ENCODE data around the gene ATG4B.
A peak's percentile ranks its signal among the peaks of the same experiment; 100 is the strongest.

The ATG4B gene

DNA sequence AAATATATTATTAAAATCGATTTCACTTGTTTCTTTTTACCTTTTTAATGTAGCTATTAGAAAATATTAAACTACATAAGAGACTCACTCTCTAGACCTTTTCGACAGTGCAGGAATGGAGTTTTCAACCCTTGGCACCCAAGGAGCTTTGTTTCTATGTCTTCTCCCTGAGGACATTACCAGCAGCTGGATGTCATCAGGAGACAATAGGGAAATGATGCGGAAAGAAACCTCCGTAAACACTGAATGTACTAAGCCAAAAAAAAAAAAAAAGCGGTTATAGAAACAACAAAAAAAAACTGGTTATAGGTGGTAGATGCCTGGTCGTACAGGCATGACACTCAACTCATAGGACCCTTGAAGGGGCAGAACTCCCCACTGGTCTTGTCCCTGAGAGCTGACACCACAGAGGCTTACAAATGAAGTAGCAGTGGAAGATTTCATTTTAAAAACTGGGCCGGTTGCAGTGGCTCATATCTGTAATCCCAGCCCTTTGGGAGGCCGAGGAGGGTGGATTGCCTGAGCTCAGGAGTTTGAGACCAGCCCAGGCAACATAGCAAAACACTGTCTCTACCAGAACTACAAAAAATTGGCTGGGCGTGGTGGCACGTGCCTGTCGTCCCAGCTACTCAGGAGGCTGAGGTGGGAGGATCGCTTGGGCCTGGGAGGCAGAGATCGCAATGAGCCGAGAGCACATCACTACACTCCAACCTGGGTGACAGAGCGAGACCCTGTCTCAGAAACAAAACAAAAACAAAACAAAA is 24.3 kb upstream of the ATG4B start:
- DNase-seq (ENCODE audit: low read depth), result no peak

DNA sequence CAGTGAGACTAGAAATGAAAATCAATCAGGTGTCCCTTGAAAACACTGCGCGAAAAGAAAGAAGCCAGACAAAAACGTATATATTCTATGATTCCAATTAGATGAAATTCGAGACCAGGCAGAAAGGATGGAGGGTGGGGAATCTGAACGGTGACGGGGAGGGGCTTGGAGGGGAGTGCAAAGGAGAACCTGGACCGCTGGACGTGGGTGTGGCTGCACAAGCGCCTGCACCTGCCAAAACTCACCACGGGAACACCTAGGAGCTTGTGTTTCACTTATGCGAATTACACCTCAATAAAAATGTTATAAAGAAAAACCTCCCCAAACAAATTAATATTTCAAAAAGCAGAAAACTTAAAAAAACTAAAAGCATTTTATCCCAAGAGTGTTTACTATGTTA is 22.5 kb upstream of the ATG4B start:
- DNase-seq (ENCODE audit: low read depth), result no peak

GRCh38 chr2:241615522-241616052 is 21.9 kb upstream of the ATG4B start:
- no peak for DNase-seq (ENCODE audit: low read depth)

- no peak for DNase-seq (ENCODE audit: low read depth)
These were observed 21.0 kb upstream of the ATG4B start for GRCh38 chr2:241616168-241617125.

- no peak for DNase-seq (ENCODE audit: low read depth)
These were observed 19.9 kb upstream of the ATG4B start for GRCh38 chr2:241617431-241618154.

DNA sequence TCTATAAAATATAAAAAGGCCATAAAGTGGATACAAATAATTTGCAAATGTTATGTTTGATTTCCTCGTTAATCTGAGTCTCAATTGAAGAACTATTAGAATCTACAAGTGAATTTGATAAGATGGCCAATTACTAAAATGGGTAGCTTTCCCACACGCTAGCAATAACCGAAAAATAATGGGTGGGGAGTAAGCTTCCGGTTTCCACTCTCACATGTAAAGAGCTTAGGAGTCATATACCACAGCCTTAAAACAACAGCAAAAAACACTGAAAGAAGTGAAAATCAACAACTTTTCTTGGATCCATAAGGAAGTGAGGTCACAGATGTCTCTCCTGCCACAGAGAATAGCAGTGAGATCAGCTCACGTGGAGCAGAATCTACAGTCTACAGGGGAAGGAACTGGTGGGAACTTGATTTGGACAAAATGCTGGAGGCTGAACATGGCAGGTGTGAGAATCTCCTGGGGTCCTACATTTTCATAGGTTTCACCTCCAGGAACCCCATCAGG is 19.1 kb upstream of the ATG4B start:
- DNase-seq (ENCODE audit: low read depth), result no peak

DNA sequence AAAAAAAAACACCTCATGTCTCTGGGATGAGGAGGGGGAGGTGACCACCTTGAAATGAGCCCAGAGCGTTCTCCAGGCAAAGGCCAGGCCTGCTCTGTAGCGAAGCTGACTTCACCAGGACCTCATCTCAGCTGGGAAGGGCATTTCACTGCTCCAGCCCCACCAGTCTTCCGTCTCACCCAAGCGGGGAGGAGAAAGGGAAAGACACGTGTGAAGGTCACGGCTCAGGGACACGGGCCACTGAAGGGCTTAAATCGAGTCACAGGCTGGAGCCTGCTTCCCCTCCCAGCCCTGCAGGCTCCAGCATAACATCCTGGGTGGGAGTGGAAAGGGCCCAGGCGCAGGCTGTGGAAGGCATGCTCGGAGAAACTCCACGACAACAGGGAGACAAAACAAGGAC is 18.7 kb upstream of the ATG4B start:
- no peak for DNase-seq (ENCODE audit: low read depth)

DNA sequence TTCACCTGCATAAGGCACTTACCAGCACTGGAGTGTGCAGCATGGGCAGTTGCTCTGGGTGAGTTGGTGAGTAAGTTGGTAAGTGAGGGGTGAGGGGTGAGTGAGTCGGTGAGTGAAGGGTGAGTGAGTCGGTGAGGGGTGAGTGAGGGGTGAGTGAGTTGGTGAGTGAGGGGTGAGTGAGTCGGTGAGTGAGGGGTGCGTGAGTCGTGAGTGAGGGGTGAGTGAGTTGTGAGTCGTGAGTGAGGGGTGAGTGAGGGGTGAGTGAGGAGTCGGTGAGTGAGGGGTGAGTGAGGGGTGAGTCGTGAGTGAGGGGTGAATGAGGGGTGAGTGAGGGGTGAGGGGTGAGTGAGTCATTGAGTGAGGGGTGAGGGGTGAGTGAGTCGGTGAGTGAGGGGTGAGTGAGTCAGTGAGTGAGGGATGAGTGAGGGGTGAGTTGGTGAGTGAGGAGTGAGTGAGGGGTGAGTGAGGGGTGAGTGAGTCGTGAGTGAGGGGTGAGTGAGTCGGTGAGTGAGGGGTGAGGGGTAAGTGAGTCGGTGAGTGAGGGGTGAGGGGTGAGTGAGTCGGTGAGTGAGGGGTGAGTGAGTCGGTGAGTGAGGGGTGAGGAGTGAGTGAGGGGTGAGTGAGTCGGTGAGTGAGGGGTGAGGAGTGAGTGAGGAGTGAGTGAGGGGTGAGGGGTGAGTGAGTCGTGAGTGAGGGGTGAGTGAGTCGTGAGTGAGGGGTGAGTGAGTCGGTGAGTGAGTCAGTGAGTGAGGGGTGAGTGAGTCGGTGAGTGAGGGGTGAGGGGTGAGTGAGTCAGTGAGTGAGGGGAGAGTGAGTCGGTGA is 17.7 kb upstream of the ATG4B start:
- no peak for DNase-seq (ENCODE audit: low read depth)

DNA sequence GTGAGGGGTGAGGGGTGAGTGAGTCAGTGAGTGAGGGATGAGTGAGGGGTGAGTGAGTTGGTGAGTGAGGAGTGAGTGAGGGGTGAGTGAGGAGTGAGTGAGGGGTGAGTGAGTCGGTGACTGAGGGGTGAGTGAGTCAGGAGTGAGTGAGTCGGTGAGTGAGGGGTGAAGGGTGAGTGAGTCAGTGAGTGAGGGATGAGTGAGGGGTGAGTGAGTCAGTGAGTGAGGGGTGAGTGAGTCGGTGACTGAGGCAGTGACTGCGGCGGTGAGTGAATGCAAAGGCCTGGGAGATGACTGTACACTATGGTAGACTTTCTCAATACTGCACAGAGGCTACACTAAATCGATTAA is 17.1 kb upstream of the ATG4B start:
- DNase-seq (ENCODE audit: low read depth), result peak; percentile 45

- no peak for DNase-seq (ENCODE audit: low read depth)
These were observed 9.8 kb upstream of the ATG4B start for GRCh38 chr2:241627675-241628074.

GRCh38 chr2:241629762-241630435 is 7.6 kb upstream of the ATG4B start:
- no peak for DNase-seq (ENCODE audit: low read depth)

DNA sequence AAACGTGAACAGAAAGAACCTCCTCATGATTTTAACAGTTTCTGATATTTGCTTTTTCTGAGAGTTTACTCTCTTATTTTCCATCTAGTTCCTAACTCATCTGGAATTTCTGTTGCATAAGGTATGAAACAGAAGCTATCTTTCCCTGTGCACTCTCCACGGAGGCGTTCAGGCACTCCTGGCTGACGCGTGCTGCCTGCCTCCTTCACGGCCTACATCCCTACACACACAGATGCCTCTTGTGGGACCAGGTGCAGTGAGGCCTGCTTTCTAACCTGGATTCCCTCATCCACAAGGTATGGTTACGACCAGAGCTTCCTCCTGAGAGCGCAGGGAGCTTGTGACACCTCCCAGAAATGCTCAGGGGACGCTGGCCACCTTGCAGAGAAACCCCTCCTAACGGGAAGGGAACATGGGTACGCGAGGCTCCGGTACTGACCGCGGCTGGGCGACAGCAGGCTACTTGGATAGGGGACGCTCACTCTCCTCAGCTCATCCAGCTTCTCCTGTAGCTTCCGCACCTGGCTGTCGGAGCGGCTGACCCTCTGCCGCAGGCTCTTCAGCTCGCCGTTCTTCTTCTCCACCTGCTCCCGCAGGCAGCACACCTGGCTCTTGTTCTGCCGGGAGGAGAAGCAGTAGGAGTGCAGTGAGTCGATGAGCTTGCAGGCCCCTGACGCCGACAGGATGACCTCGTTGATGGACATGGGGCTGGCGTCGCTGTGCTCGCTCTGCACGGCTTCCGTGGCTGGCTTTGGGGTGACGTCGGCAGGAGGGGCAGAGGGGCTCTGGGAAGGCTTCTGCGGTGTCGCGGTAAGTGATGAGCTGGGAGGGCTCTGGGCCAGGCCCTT is 4.8 kb upstream of the ATG4B start:
- DNase-seq (ENCODE audit: low read depth), result no peak

GRCh38 chr2:241633561-241633960 is 3.9 kb upstream of the ATG4B start:
- no peak for DNase-seq (ENCODE audit: low read depth)

GRCh38 chr2:241635756-241636155 is 1.7 kb upstream of the ATG4B start:
- no peak for DNase-seq (ENCODE audit: low read depth)

- DNase-seq (ENCODE audit: low read depth), result no peak
These were observed 1.1 kb upstream of the ATG4B start for GRCh38 chr2:241636182-241637017.

DNA sequence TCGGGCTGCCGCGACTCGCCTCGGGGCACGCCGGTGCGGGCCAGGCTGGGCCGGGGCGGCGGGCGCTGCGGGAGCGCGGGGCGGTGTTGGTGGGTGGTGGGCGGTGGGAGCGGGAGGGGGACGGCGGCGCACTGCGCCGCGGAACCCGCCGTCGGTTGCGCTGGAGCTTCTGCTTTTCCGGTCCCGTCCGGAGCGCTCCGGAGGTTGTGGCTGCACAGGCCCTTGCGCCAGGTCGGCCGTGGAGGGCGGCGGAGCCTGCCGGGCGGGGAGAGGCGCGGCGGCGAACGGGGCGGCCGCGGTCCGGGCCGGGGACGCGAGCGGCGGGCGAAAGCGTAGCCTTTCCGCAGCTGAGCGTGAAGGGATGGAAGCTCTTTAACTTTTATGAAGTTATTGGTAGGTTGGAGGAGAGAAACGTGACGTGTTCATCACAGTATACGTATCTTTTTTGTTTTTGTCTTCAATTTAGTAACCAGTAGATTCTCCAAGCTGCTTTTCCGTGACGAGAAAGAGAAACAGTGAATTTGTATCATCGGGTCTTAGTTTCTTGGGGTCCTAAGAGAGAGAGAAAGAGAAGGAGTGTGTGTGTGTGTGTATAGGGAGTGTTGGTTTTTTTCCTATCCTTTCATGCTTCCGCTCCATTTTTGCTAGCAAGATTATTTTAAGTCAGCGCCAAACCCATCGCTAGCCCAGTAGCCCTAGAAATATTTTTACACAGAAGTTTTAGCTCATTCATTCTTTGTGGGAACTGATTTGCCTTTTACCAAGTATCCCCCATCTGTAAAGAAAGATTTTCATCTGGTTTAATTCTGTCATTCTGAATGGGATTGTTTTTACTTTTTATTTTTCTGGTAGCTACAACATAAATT is 535 bp downstream of the ATG4B start:
- no peak for DNase-seq (ENCODE audit: low read depth)

DNA sequence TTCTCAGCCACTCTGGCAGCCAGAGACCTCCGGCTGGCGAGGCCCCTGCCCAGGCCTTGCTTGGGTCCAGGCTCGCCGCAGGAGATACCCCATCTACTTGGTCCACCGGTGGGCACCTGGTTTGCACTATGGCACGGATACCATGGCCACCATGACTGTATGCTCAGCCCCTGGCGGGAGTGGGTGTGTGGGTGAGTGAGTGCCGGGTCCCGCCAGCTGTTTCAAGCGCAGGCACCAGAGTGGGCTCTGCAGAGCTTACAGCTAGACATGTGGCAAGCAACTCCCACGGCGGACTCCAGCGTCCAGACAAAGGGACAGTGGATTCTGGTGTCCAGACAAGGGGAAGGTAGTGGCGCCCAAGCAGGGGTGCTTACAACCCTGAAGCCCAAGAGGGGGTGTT is 1.4 kb downstream of the ATG4B start:
- no peak for DNase-seq (ENCODE audit: low read depth)

DNA sequence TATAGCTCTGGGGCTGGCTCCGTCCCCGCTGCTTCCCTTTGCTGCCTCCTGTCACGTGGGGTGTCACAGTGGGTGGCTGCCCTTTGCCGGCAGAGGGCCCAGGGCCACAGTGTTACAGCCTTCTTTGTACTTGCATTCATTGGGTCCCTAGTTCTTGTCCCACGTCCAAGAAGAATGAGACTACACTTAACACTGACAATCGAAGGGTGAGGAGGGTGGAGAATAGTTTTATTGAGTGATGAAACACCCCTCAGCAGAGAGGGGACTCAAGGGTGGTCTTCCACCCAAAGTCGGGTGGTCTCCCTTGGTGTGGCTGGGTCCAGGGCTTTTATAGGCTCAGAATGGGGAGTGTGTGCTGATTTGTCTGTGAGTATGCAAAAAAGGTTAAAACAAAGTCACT is 1.9 kb downstream of the ATG4B start:
- DNase-seq (ENCODE audit: low read depth), result no peak

Data from stimulated activated CD4-positive, alpha-beta T cell treated with anti-CD3 and anti-CD28 coated beads, Interleukin-2, amount 100 ng/mL, for 4 hours (primary cell).